Mucosa of rectum (tissue), 2 donors: Measurements from ENCODE around the gene DENND5B.

Experiments
- H3K27ac ChIP-seq, 2 donors: one replicate each; pipeline ENCODE4 v1.7.0; 2013; ENCODE audit warnings: inconsistent platforms in 2 of 2, low read depth in 2 of 2, low read length in 2 of 2
- H3K27me3 ChIP-seq, 2 donors: one replicate each; pipeline ENCODE4 v1.7.0; 2013; ENCODE audit warnings: low read length in 2 of 2; ENCODE audit not compliant: control insufficient read depth in 2 of 2, insufficient read depth in 2 of 2
- H3K36me3 ChIP-seq, 2 donors: one replicate each; pipeline ENCODE4 v1.7.0; 2013; ENCODE audit warnings: low read length in 2 of 2; ENCODE audit not compliant: control insufficient read depth in 2 of 2, insufficient read depth in 2 of 2
- H3K4me1 ChIP-seq, 2 donors: one replicate each; pipeline ENCODE4 v1.7.0; 2013; ENCODE audit warnings: low read length in 2 of 2, mild to moderate bottlenecking in 1 of 2; ENCODE audit not compliant: control insufficient read depth in 2 of 2, insufficient read depth in 2 of 2
- H3K4me3 ChIP-seq, 2 donors: one replicate each; pipeline ENCODE4 v1.7.0; 2013; ENCODE audit warnings: low read length in 2 of 2
- H3K9ac ChIP-seq, 2 donors: one replicate each; pipeline ENCODE4 v1.7.0; 2013; ENCODE audit warnings: low read length in 2 of 2, low read depth in 1 of 2, mild to moderate bottlenecking in 1 of 2
- H3K9me3 ChIP-seq, 2 donors: one replicate each; pipeline ENCODE4 v1.7.0; 2013; ENCODE audit warnings: low read length in 2 of 2; ENCODE audit not compliant: control insufficient read depth in 2 of 2
- donor health status: healthy.
- donor health status: Normal muscosa, but diverticular disease.

DENND5B gene

DNA sequence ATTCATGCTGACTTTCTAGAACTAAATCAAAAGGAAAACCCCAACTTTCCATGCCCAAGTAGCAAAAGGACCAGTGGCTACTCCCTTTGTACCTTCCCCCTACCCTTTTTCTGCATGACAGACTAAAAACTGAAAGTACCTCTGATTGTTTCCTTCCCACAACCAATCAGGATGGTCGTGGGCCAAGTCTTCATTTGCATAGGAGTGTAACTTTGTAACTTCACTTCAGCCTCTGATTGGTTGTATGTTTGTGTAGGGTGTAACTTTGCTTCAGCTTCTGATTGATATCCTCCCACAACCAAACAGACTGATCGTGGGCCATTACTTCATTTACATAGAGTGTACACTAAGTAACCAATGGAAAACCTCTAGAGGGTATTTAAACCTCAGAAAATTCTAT, 96.5 kb downstream of the DENND5B start:
- H3K9ac ChIP-seq = no peak overlapping the region
- no peaks in the 10 kb centered on the region for H3K9me3 ChIP-seq
- H3K27ac ChIP-seq = no peak overlapping the region
- no peaks in the 10 kb centered on the region for H3K4me1 ChIP-seq
- no peaks in the 10 kb centered on the region for H3K27me3 ChIP-seq
- no peak overlapping the region for H3K4me3 ChIP-seq
- no peaks in the 10 kb centered on the region for H3K36me3 ChIP-seq

GRCh38 chr12:31492599-31493196, 98.2 kb downstream of the DENND5B start:
- Histone ChIP-seq H3K4me1 (no peaks in the 10 kb centered on the region), H3K27ac (no peak overlapping the region), H3K9ac (no peak overlapping the region), H3K36me3 (no peaks in the 10 kb centered on the region), H3K9me3 (no peaks in the 10 kb centered on the region), H3K4me3 (no peak overlapping the region), H3K27me3 (no peaks in the 10 kb centered on the region)

DNA sequence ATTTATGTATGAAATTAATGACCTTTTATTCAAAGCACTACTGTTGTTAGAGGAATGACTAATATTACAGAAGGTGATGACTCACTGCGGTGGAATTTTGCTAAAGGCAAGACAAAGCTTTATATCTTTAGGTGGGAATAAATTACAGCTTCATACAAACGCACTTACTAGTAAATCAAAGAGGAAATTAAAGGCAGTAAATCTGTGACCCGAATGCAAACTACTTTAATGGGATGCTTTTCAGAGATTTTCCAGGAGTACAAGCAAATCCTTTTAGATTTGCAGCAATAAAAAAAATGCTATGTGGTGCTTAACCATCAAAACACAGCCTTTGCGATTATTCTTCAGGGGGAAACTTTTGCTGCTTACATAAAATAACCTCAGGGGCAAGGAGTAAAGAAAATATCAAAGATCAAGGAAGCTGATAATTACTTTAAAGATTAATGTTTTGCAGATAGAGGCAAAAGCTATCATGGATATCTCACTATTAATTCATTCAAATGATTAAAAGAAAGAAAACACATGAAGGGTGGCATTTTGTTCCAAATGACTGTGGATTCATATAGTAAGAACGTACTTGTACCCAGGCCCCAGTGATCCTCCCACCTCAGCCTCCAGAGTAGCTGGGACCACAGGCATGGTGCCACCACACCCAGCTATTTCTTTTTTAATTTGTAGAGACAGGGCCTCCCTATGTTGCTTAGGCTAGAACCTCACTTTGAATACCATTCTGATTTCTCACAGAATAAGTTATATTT, 98.9 kb downstream of the DENND5B start:
- no peaks in the 10 kb centered on the region for H3K9me3 ChIP-seq
- H3K4me1 ChIP-seq = no peaks in the 10 kb centered on the region
- no peak overlapping the region for H3K4me3 ChIP-seq
- no peak overlapping the region for H3K9ac ChIP-seq
- no peaks in the 10 kb centered on the region for H3K27me3 ChIP-seq
- no peak overlapping the region for H3K27ac ChIP-seq
- H3K36me3 ChIP-seq = no peaks in the 10 kb centered on the region

DNA sequence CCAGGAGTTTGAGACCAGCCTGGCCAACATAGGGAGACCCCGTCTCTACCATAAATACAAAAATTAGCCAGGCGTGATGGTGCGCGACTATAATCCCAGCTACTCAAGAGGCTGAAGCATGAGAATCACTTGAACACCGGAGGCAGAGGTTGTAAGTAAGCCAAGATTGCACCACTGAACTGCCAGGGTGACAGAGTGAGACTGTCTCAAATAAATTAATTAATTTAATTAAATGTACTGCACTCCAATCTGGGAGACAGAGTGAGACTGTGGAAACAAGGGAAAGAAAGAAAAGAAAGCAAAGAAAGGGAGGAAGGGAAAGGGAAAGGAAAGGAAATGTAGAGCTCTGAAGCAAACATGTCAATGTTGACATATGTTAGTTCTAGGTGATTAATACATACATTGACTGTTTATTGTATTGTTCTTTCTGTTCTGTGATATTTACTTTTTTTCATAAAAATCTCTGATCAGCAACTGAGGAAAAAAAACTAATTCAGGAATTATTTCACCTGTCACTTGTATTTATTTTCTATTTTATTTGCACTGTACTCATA, 99.6 kb downstream of the DENND5B start:
- Histone ChIP-seq H3K27ac (no peak overlapping the region), H3K9me3 (no peaks in the 10 kb centered on the region), H3K9ac (no peak overlapping the region), H3K4me1 (no peaks in the 10 kb centered on the region), H3K36me3 (no peaks in the 10 kb centered on the region), H3K27me3 (no peaks in the 10 kb centered on the region), H3K4me3 (no peak overlapping the region)

DNA sequence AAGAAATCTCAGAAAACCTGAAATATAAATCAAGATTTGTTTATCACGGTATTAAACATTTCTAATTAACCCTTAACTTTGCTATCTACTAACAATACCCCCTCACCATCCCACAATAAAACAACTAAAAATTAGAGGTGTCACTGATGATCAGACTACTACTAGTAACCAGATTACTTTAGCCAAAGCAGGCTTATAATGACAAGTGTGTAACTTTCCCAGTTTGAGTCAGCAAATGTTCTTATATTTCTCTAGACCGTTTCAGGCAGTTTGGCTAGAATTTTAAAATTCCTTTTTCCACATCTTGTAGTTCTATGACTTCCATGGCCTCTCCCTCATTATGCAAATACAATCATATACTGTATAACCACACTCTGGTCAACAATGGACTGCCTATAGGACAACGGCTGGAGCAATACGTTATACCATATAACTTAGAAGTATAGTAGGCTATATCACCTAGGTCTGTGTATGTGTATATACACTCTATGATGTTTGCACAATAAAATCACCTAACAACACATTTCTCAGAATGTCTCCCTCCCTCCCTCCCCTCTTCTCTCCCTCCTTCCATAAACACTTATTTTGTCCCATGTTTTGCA, 102.1 kb downstream of the DENND5B start:
- H3K9ac ChIP-seq = no peak overlapping the region
- no peaks in the 10 kb centered on the region for H3K27me3 ChIP-seq
- no peaks in the 10 kb centered on the region for H3K9me3 ChIP-seq
- no peaks in the 10 kb centered on the region for H3K36me3 ChIP-seq
- no peak overlapping the region for H3K27ac ChIP-seq
- no peaks in the 10 kb centered on the region for H3K4me1 ChIP-seq
- no peak overlapping the region for H3K4me3 ChIP-seq

DNA sequence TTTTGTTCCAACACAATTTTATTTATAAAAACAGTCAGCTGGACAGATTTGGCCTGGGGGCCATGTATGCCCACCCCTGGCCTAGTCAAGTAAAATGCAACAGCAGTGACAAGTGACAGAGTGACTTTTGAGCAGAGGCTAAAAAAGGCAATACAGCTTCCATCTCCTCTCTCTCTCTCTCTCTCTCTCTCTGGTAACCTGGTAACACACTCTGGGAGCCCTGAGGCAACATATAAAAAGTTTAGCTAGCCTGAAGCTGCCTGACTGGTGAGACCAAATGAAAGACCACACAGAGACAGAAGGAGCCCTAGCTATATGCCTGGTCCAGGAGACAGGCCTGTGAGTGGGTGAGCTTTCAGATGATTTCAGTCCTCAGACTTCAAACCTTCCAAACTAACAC, 105.4 kb downstream of the DENND5B start:
- no peak overlapping the region for H3K4me3 ChIP-seq
- H3K27me3 ChIP-seq = no peaks in the 10 kb centered on the region
- H3K9me3 ChIP-seq = no peaks in the 10 kb centered on the region
- no peaks in the 10 kb centered on the region for H3K36me3 ChIP-seq
- no peak overlapping the region for H3K9ac ChIP-seq
- H3K4me1 ChIP-seq = no peaks in the 10 kb centered on the region
- H3K27ac ChIP-seq = no peak overlapping the region

DNA sequence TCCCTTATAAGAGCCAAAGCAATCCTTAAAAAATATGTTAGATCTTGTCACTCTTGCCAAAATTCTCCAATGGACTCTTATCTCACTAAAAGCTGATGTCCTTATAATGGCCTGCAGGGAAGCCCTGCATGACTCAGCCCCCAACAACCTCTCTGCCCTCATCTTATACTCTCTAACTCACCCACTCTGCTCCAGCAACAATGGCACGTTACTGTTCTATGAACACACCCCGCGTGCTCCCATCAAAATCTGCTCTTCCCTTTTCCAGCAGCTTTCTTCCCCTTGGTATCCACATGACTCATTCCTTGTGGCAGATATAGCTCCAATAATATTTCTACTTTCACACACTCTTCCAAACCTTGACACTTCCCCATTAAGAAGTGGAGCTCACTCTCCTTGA, 108.1 kb downstream of the DENND5B start:
- Histone ChIP-seq H3K36me3 (no peaks in the 10 kb centered on the region), H3K9me3 (no peaks in the 10 kb centered on the region), H3K4me3 (no peak overlapping the region), H3K4me1 (no peaks in the 10 kb centered on the region), H3K27ac (no peak overlapping the region), H3K27me3 (no peaks in the 10 kb centered on the region), H3K9ac (no peak overlapping the region)

DNA sequence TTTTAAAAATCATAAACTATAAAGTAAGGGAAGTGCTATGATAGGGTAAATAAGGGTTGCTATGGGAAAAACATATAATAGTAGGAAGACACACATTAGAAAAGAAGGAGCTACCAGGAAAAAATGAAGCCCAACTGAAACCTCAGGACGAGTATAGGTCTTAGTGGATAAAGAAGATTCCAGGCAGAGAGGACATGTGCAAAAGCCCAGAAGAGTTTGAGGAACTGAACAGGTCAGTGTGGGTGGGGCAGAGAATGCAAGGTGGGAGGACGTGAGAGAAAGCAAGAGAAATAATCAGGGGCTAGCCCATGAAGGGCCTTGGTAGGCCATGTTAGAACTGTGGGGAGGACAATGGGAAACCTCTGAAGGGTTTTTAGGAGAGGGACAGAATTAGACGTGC, 109.5 kb downstream of the DENND5B start:
- H3K4me3 ChIP-seq = no peak overlapping the region
- H3K9ac ChIP-seq = no peak overlapping the region
- H3K27ac ChIP-seq = no peak overlapping the region
- H3K4me1 ChIP-seq = no peaks in the 10 kb centered on the region
- H3K9me3 ChIP-seq = no peaks in the 10 kb centered on the region
- no peaks in the 10 kb centered on the region for H3K27me3 ChIP-seq
- no peaks in the 10 kb centered on the region for H3K36me3 ChIP-seq

DNA sequence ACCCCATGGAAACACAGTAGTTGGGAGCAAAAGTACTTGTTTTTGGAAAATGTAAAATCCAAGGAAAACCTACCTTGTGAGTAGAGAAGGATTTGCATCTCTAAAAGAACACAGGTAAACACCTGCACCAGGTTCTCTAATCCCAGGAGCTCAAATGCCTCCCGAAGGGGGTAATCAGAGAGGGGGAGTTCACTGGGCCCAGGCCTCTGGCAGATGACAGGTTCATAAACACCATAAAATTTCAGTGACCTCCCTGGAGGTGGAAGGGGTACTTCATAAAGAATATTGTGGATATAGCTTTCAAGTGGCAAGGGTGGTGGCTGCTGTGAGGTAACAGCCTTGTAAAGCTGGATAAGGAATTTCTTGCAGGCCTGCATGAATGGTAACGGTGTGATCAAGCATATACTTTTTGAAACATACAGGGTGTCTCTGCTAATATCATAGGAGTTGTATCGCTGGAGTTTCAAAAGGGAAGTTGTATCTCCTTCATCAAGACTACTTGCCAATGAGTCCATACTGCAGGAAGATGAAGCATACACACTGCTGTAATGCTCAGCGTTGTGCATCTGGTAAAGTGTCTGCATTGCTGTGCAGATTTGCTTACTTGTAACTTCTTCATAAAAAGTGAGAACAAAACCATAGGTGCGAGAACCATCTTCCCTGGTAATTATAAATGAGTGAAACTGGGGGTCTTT, 111.3 kb downstream of the DENND5B start:
- no peaks in the 10 kb centered on the region for H3K27me3 ChIP-seq
- no peaks in the 10 kb centered on the region for H3K4me1 ChIP-seq
- H3K27ac ChIP-seq = no peak overlapping the region
- H3K36me3 ChIP-seq = no peaks in the 10 kb centered on the region
- H3K4me3 ChIP-seq = no peak overlapping the region
- H3K9ac ChIP-seq = no peak overlapping the region
- no peaks in the 10 kb centered on the region for H3K9me3 ChIP-seq

DNA sequence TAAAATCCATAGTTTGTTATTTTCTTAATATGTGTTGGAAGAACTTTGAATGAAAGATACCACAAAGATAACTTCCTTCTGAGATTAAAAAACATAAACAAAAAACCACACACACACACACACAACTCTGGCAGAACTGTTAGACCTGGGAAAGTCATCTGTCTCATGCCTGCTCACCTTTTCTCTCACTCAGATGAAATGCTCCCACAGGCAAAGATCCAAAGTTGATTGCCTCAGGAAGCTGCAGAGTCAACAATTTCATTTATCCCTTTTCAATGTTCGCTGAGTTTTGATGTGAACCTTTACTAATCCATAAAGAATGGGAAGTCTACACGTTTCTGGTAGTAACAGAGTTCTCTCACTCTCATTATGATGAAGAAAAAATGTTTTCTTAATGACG, 112.0 kb downstream of the DENND5B start:
- no peak overlapping the region for H3K27ac ChIP-seq
- H3K4me3 ChIP-seq = no peak overlapping the region
- no peaks in the 10 kb centered on the region for H3K36me3 ChIP-seq
- no peaks in the 10 kb centered on the region for H3K27me3 ChIP-seq
- H3K4me1 ChIP-seq = no peaks in the 10 kb centered on the region
- H3K9ac ChIP-seq = no peak overlapping the region
- H3K9me3 ChIP-seq = no peaks in the 10 kb centered on the region
